MG63 (cell line): Measurements from ENCODE around the gene MICAL3. TPM values are rescaled to one million over a fixed set of nuclear protein-coding genes. Genes with fewer than 3 reads are reported as not detected.

ENCODE experiments used
- DNase-seq: peaks from one replicate; pipeline ENCODE4 v3.0.0-alpha.2; 2020
- H3K27me3 ChIP-seq: fragments of 250-450 bp; sonication (Bioruptor Pico); 2 replicates; pipeline ENCODE4 v1.5.1; 2020; ENCODE audit warnings: mild to moderate bottlenecking, moderate library complexity
- H3K36me3 ChIP-seq: fragments of 250-450 bp; sonication (Bioruptor Pico); 2 replicates; pipeline ENCODE4 v1.5.1; 2020; ENCODE audit warnings: mild to moderate bottlenecking, moderate library complexity
- H3K4me3 ChIP-seq: fragments of 250-450 bp; sonication (Bioruptor Pico); 2 replicates; pipeline ENCODE4 v1.5.1; 2020; ENCODE audit warnings: mild to moderate bottlenecking, moderate library complexity
- H3K9me3 ChIP-seq: fragments of 250-450 bp; sonication (Bioruptor Pico); 2 replicates; pipeline ENCODE4 v1.5.1; 2020; ENCODE audit warnings: mild to moderate bottlenecking, moderate library complexity
- total RNA-seq: library from RNA; depleted of rRNA; stranded (reverse); fragments of >200 nt; shearing (Covaris generic); gene quantifications from 2 replicates; pipeline ENCODE4 v1.2.3, GENCODE V29; 2014; ENCODE audit warnings: low replicate concordance; rRNA removed

MICAL3 gene
- total RNA-seq, 1 experiment from 2014 or later, result 13.4 TPM

DNA sequence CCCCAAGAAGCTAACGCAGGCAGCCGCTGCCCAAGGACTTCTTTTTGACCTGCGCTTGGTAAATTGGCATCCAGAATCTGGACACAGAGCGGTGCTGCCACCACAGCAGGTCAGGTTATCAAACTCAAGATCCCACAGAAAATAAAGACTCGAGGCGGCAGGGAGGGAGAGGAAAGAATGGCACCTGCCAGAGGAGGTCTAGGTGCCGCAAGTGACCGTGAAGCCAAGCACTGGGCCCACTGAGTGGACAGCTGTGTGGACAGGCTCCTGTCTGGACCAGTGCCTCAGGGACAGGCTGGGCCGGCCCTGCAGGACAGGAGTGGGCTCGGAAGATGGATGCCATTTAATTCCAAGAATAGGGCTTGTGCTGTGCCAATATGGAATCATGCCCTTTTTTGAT is 277.4 kb downstream of the MICAL3 start:
- no peak overlapping the region for H3K4me3 ChIP-seq
- no peak for DNase-seq
- no peaks in the 10 kb centered on the region for H3K9me3 ChIP-seq
- peaks cover 5% of the 10 kb centered on the region for H3K36me3 ChIP-seq
- no peaks in the 10 kb centered on the region for H3K27me3 ChIP-seq

DNA sequence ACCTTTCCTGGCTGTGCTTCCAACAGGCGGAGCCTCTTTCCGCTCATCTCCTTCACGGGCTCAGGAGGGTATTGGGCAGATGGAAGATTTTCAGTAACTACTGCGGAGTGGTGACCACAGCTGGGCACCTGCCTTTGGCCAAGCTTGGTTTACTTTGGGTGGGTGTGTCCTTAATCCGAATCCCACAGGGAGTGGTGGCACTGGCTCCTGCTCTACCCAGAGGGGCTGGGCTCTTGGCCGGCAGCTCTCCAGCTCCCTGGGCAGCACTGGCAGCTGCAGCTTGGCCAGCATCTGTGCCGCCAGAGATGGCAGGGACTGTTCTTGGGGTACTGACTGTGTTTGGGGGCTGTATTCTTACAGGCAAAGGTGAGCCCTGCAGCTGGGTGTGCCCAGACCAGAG is 279.9 kb downstream of the MICAL3 start:
- peaks cover 7% of the 10 kb centered on the region for H3K36me3 ChIP-seq
- H3K4me3 ChIP-seq, result no peak overlapping the region
- no peaks in the 10 kb centered on the region for H3K27me3 ChIP-seq
- H3K9me3 ChIP-seq, result no peaks in the 10 kb centered on the region
- DNase-seq, result no peak

DNA sequence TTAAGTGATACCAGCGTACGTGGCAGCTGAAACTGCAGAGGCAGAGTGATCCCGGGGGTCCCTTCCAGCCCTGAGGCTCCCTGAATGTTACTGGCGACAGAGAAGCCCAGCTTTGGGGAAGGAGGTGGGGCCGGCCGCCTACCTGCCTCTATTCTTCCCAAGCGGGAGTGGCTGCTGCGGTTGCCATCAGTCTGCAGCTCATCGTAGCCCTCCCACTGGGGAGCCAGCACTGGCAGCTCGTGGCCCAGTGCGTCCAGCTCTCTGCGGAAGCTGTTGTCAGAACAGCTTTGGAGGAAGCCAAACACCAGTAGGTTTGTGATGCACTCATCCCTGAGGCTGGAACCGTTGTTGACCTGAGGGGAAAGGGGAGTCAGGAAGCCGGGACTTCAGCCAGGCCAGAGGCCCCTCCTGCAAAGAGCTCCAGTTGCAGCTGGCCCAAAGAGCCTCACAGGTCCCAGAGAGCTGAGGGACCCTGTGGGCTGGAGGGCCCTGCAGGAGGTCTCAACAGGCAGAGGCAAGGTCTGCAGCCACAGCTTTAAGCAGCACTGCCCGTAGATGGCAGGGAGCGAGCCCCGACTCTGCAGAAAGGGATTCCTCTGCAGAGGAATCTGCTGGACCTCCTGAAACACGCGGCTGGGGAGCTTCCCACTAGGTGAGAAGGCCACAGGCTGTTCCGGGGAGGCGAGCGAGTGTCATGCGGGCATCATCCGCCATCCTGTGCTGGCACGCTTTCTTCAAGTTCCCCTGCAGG is 280.5 kb downstream of the MICAL3 start:
- no peak for DNase-seq
- no peaks in the 10 kb centered on the region for H3K9me3 ChIP-seq
- no peak overlapping the region for H3K4me3 ChIP-seq
- no peaks in the 10 kb centered on the region for H3K27me3 ChIP-seq
- H3K36me3 ChIP-seq, result peaks cover 7% of the 10 kb centered on the region

DNA sequence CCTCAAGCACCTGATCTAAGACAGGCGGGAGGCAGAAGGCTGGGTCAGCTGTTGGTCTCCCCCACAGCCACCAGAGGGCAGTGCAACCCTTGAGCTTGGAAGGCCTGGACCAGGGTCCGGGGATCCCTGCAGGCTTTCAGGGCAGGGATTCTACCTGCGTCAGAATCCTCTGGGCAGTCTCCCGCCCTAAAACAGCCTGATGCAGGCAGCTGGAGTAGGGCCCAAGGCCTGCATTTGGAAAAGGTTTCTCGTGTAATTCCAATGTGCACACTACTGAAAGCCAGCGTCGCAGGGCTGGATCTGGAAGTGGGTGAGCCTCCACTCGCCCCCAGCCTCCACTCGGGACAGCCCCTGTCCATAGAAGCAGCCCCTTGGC is 281.8 kb downstream of the MICAL3 start:
- Histone ChIP-seq H3K27me3 (no peaks in the 10 kb centered on the region), H3K9me3 (no peaks in the 10 kb centered on the region), H3K4me3 (no peak overlapping the region), H3K36me3 (peaks cover 7% of the 10 kb centered on the region)
- DNase-seq, result peak; percentile 42

DNA sequence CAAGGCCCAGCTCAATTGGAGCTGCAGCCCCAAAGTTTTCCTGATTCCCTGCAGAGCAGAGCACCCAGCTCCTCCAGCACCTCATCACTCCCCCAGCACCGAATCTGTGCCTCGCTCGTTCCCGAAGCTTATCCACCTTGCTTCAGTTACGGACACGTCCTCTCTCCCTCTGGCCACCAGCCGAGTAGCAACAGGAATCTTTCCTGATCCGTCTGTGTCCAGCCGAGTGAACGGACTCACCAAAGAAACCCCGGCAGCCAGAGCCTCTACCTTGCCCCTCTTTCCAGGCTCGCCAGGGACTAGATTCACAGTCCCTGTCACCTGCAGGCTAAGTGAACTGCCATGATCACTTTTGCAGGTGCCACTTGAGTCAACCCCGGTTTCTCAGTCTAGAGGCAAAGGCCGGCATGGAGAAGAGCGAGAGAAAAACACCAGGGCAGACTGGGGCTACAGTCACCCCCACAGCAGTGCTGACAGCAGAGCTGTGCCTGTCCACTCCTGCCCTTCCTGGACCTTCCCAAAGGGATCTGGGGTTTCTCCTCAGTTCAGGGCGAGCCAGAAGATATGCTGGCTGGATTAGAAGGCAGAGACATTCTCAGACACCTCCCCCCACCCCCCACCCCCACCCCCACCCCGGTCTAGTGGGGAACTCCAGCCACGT is 282.4 kb downstream of the MICAL3 start:
- Histone ChIP-seq H3K27me3 (no peaks in the 10 kb centered on the region), H3K4me3 (no peak overlapping the region), H3K36me3 (peaks cover 10% of the 10 kb centered on the region), H3K9me3 (no peaks in the 10 kb centered on the region)
- DNase-seq, result no peak

DNA sequence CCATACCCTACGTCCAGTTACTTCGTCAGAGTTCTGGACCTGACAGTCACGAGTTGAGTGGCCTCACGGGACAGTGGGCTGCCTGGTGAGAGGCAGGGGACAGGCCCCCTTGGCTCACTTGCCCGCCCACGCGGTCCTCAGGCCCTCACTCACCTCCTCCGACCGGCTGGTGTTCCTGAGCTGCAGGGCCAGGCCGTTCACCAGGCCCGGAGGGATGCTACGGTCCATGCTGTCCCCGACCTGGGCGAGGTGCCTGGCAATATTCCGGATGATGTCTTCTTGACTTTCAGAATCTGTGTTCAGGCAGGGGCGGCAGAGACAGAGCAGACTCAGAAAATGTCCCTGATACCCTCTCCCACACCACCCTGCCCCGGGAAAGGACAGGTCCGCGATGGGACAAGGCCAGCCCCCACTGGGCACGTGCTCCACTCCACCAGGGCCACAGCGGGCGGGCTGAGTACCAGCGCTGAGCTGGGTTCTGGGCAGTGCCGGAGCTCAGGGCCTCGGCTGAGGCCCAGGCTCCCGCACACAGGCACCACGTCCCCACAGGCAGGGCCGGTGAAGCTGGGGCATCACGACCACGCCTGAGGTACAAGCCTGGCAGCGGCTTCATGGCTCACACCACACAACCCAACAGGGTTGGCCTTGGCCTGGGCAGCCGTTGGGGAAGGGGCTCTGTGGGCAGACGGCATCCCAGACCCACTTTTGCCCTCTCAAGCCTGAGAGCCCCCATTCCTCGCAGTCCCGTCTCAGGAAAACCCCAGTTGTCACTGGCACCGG is 285.0 kb downstream of the MICAL3 start:
- peaks cover 23% of the 10 kb centered on the region for H3K36me3 ChIP-seq
- DNase-seq, result no peak
- H3K4me3 ChIP-seq, result no peak overlapping the region

DNA sequence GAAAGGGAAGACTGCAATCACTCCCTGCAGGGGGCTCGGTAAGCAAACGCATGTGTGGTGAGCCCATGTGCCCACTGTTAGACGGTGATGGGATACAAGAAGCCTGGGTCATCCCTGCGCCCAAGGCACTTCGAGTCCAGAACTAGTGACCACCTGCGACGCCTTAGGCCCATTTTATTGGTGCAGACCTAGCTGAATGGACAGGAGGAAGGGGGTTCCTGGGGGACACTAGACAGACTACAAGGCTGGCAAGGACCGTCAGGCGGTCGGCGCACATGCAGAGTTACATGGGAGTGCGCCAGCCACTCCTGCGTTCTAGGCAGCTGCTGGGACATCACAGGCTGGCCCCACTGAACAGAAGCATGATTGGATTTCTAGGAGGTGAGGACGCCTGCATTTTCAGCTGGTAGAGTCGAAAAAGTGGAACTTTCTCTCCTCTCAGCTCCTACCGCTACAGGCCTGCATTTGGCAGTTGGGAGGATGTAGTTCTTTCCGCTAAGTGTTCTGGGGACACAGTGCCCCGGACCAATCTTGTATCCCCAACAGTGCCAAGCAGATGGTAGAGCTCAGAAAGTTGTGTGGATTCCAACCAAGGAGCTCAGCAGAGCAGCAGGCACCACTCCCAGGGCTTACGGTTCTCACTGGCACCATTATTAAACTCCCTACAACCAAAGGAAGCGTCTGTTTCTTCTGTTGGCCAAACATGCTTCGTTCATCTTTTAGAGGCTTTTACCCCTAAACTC is 285.8 kb downstream of the MICAL3 start:
- Histone ChIP-seq H3K9me3 (no peaks in the 10 kb centered on the region), H3K27me3 (no peaks in the 10 kb centered on the region)
- DNase-seq, result no peak

More for the DNA sequence above, 285.0 kb downstream of the MICAL3 start:
- no peaks in the 10 kb centered on the region for H3K9me3 ChIP-seq
- H3K27me3 ChIP-seq, result no peaks in the 10 kb centered on the region

More for the DNA sequence above, 285.8 kb downstream of the MICAL3 start:
- Histone ChIP-seq H3K4me3 (no peak overlapping the region), H3K36me3 (peaks cover 31% of the 10 kb centered on the region)

Other genes with a start within 250 kb of the MICAL3 start
- gene PEX26, start 53.4 kb upstream of the MICAL3 start, total RNA-seq, result 10.5 and 13.5 TPM in 2 replicates
- gene TUBA8, start 86.2 kb upstream of the MICAL3 start, total RNA-seq, result 0.46 and 3.8 TPM in 2 replicates
- 3.9 and 6.5 TPM in 2 replicates for gene USP18, start 125.6 kb upstream of the MICAL3 start, total RNA-seq